Lung (tissue), 12 donors: ENCODE results near the gene GPHA2. TPM values are rescaled to one million over a fixed set of nuclear protein-coding genes. Genes with fewer than 3 reads are reported as not detected.

Source experiments
- ATAC-seq: fragments of 200-7000 bp; cut with Tn5 transposase; one replicate; pipeline ENCODE4 v1.9.1; 2020; ENCODE audit warnings: moderate number of reproducible peaks; ENCODE audit not compliant: insufficient read depth, low FRiP score
- DNase-seq, 3 donors: peaks; one replicate each; pipeline ENCODE4 v3.0.0-alpha.2; 2013 to 2017
- H3K27ac ChIP-seq, 2 donors: one replicate each; pipeline ENCODE4 v1.5.1; 2013; ENCODE audit warnings: mild to moderate bottlenecking in 2 of 2, moderate library complexity in 2 of 2, control low read depth in 1 of 2, inconsistent platforms in 1 of 2, low read depth in 1 of 2, low read length in 1 of 2
- H3K27me3 ChIP-seq, 3 donors: one replicate each; pipeline ENCODE4 v1.5.1; 2013; ENCODE audit warnings: low read length in 2 of 3; ENCODE audit not compliant: control insufficient read depth in 3 of 3, insufficient read depth in 3 of 3
- H3K36me3 ChIP-seq, 4 donors: one replicate each; pipeline ENCODE4 v1.5.1; 2013; ENCODE audit warnings: low read length in 4 of 4, mild to moderate bottlenecking in 1 of 4, moderate library complexity in 1 of 4; ENCODE audit not compliant: control insufficient read depth in 4 of 4, insufficient read depth in 4 of 4
- H3K4me1 ChIP-seq, 5 donors: one replicate each; pipeline ENCODE4 v1.5.1; 2013; ENCODE audit warnings: low read length in 5 of 5, mild to moderate bottlenecking in 2 of 5, moderate library complexity in 1 of 5; ENCODE audit not compliant: control insufficient read depth in 5 of 5, insufficient read depth in 5 of 5
- H3K4me3 ChIP-seq: one replicate; pipeline ENCODE4 v1.5.1; 2013; ENCODE audit warnings: mild to moderate bottlenecking, control low read depth, moderate library complexity
- H3K9ac ChIP-seq, 2 donors: one replicate each; pipeline ENCODE4 v1.5.1; 2013; ENCODE audit warnings: low read length in 2 of 2, control low read depth in 1 of 2; ENCODE audit not compliant: insufficient read depth in 1 of 2
- H3K9me3 ChIP-seq, 4 donors: one replicate each; pipeline ENCODE4 v1.5.1; 2013; ENCODE audit warnings: low read length in 3 of 4, mild to moderate bottlenecking in 1 of 4, moderate library complexity in 1 of 4; ENCODE audit not compliant: control insufficient read depth in 4 of 4, insufficient read depth in 3 of 4
- WGBS, 2 donors: extraction: QIAGEN DNeasy Blood & Tissue Kit; methylation state at CpG; one replicate each; pipeline ENCODE4 v1.1.7; 2013; 5-methylcytosine and 5-hydroxymethylcytosine counted together
- polyA plus RNA-seq, 2 donors: library from polyadenylated mRNA; stranded (reverse); fragments of 200-250 nt; gene quantifications; one replicate each; pipeline ENCODE4 v1.2.1, GENCODE V29; 2013
- total RNA-seq, 2 donors: library from RNA; depleted of rRNA in 1 of 2; stranded (reverse); fragments of >200 nt in 1 of 2; gene quantifications; one replicate each; pipeline ENCODE4 v1.2.1, GENCODE V29; 2014 to 2021
- TF ChIP-seq, protein P1 (sequence below): IDR thresholded peaks from 2 replicates; pipeline ENCODE4 v1.5.1; 2012; ENCODE audit warnings: mild to moderate bottlenecking; ENCODE audit errors: control extremely low read depth, extremely low read depth
- donor health status: control.
- donor health status: control.
- donor health status: Bipolar disorder and iron deficiency.
- donor health status: healthy.
- donor health status: DM: yes; HTN: yes; CAD: no.

Gene GPHA2
- total and polyA plus RNA-seq, 4 donors, result 0.19 TPM; not detected in 3

GRCh38 chr11:64902102-64902900 lies 33.4 kb downstream of the GPHA2 start:
- Histone ChIP-seq H3K36me3 (peaks cover 10 to 82% (median 27%) of the 10 kb centered on the region in 4 donors), H3K9ac (no peak overlapping the region), H3K9me3 (no peaks in the 10 kb centered on the region), H3K4me1 (no peaks in the 10 kb centered on the region), H3K4me3 (no peak overlapping the region), H3K27ac (no peak overlapping the region), H3K27me3 (no peaks in the 10 kb centered on the region)
- 91 to 95% methylated on average over 30 of the region's 30 CpGs for WGBS, 2 donors
- DNase-seq, result no peak
- ATAC-seq, result no peak
- TF ChIP-seq, protein P1, sequence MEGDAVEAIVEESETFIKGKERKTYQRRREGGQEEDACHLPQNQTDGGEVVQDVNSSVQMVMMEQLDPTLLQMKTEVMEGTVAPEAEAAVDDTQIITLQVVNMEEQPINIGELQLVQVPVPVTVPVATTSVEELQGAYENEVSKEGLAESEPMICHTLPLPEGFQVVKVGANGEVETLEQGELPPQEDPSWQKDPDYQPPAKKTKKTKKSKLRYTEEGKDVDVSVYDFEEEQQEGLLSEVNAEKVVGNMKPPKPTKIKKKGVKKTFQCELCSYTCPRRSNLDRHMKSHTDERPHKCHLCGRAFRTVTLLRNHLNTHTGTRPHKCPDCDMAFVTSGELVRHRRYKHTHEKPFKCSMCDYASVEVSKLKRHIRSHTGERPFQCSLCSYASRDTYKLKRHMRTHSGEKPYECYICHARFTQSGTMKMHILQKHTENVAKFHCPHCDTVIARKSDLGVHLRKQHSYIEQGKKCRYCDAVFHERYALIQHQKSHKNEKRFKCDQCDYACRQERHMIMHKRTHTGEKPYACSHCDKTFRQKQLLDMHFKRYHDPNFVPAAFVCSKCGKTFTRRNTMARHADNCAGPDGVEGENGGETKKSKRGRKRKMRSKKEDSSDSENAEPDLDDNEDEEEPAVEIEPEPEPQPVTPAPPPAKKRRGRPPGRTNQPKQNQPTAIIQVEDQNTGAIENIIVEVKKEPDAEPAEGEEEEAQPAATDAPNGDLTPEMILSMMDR, result no peak

- Histone ChIP-seq H3K36me3 (peaks cover 10 to 81% (median 25%) of the 10 kb centered on the region in 4 donors), H3K27ac (no peak overlapping the region), H3K27me3 (no peaks in the 10 kb centered on the region), H3K9ac (no peak overlapping the region), H3K4me3 (no peak overlapping the region), H3K9me3 (no peaks in the 10 kb centered on the region), H3K4me1 (no peaks in the 10 kb centered on the region)
- TF ChIP-seq, protein P1, result no peak
- ATAC-seq (no peak), DNase-seq (no peak)
- 94 to 96% methylated on average over 17 of the region's 17 CpGs for WGBS, 2 donors
Measured at GRCh38 chr11:64900774-64901173, 34.9 kb downstream of the GPHA2 start.

- DNase-seq (no peak), ATAC-seq (no peak)
- H3K27me3 ChIP-seq, result no peaks in the 10 kb centered on the region
- TF ChIP-seq, protein P1, result no peak
- H3K4me1 ChIP-seq, result no peaks in the 10 kb centered on the region
- 85 to 94% methylated on average over 14 of the region's 14 CpGs for WGBS, 2 donors
- H3K9me3 ChIP-seq, result no peaks in the 10 kb centered on the region
- no peak overlapping the region for H3K27ac ChIP-seq
- H3K36me3 ChIP-seq, result peaks cover 9 to 81% (median 22%) of the 10 kb centered on the region in 4 donors
- no peak overlapping the region for H3K9ac ChIP-seq
- H3K4me3 ChIP-seq, result no peak overlapping the region
Measured at GRCh38 chr11:64900263-64900678, 35.4 kb downstream of the GPHA2 start.

GRCh38 chr11:64898541-64898940 lies 37.2 kb downstream of the GPHA2 start:
- Histone ChIP-seq H3K27ac (no peak overlapping the region), H3K9me3 (no peaks in the 10 kb centered on the region), H3K9ac (no peak overlapping the region), H3K36me3 (peaks cover 10 to 83% (median 21%) of the 10 kb centered on the region in 4 donors), H3K4me3 (no peak overlapping the region), H3K4me1 (peaks cover 0 to 3% (median 0%) of the 10 kb centered on the region in 5 donors), H3K27me3 (no peaks in the 10 kb centered on the region)
- no peak for ATAC-seq
- TF ChIP-seq, protein P1, result no peak
- DNase-seq, result no peak
- WGBS, 2 donors, result 95 to 97% methylated on average over 19 of the region's 19 CpGs
